NK-92 (cell line): ENCODE data around the gene PSKH1.
A peak's percentile ranks its signal among the peaks of the same experiment; 100 is the strongest.
"Not testable (repeated sequence)": the region's sequence is repeated elsewhere in the genome, so short reads cannot be mapped to it uniquely, and the experiment has no call there.

Experiments used
- DNase-seq: peaks from one replicate; lab custom pipeline; 2025; ENCODE audit not compliant: unreplicated experiment; lab: John Stamatoyannopoulos, UW

PSKH1 gene

GRCh38 chr16:67923414-67924116, 30.5 kb downstream of the PSKH1 start:
- no peak for DNase-seq

- DNase-seq: no peak
Observed at GRCh38 chr16:67924140-67924906, 31.3 kb downstream of the PSKH1 start.

- no peak for DNase-seq
Observed at GRCh38 chr16:67926181-67926750, 33.2 kb downstream of the PSKH1 start.

GRCh38 chr16:67927131-67927941, 34.3 kb downstream of the PSKH1 start:
- DNase-seq: no peak

GRCh38 chr16:67928147-67928546, 35.1 kb downstream of the PSKH1 start:
- DNase-seq: no peak

GRCh38 chr16:67928561-67929364, 35.7 kb downstream of the PSKH1 start:
- DNase-seq: no peak

- DNase-seq: no peak
Observed at GRCh38 chr16:67930191-67930590, 37.1 kb downstream of the PSKH1 start.

- DNase-seq: no peak
Observed at GRCh38 chr16:67930678-67931211, 37.7 kb downstream of the PSKH1 start.

- DNase-seq: no peak
Observed at GRCh38 chr16:67931712-67932461, 38.8 kb downstream of the PSKH1 start, which contains the start of gene CTRL. CTRL (minus strand) TSS chr16:67931862; CDS start chr16:67931852, 10 bp downstream.

GRCh38 chr16:67932462-67932840, 39.4 kb downstream of the PSKH1 start:
- DNase-seq: no peak

GRCh38 chr16:67933805-67934204, 40.8 kb downstream of the PSKH1 start:
- no peak for DNase-seq

- DNase-seq: no peak
Observed at GRCh38 chr16:67934306-67935100, 41.4 kb downstream of the PSKH1 start.

GRCh38 chr16:67935101-67935401, 42.0 kb downstream of the PSKH1 start:
- DNase-seq: no peak

- peak; percentile 49 for DNase-seq
Observed at GRCh38 chr16:67935402-67936123, 42.5 kb downstream of the PSKH1 start.

- DNase-seq: peak; percentile 11
Observed at GRCh38 chr16:67936124-67936879, 43.2 kb downstream of the PSKH1 start, which contains the start of gene PSMB10. PSMB10 (minus strand) TSS chr16:67936850; CDS start chr16:67936749, 101 bp downstream.

GRCh38 chr16:67936880-67937605, 44.0 kb downstream of the PSKH1 start:
- no peak for DNase-seq

- DNase-seq: not testable (repeated sequence)
Observed at GRCh38 chr16:67937713-67938112, 44.7 kb downstream of the PSKH1 start.
